HG02973 (cell line): ENCODE results near the gene SEPTIN12.

ENCODE experiments used
- ATAC-seq: cut with Tn5 transposase; IDR thresholded peaks from one replicate; pipeline ENCODE4 v1.9.1; 2021; ENCODE audit warnings: moderate library complexity; ENCODE audit not compliant: unreplicated experiment

The SEPTIN12 gene

GRCh38 chr16:4734063-4734729 is 53.9 kb downstream of the SEPTIN12 start, which contains the start of the genes ANKS3 and DNAAF8:
ANKS3 (minus strand) TSS chr16:4734271; CDS start chr16:4730149, 4,122 bp downstream.
DNAAF8 (plus strand) TSS chr16:4734537; CDS start chr16:4736515, 1,978 bp downstream.
- peak; percentile 74 for ATAC-seq

DNA sequence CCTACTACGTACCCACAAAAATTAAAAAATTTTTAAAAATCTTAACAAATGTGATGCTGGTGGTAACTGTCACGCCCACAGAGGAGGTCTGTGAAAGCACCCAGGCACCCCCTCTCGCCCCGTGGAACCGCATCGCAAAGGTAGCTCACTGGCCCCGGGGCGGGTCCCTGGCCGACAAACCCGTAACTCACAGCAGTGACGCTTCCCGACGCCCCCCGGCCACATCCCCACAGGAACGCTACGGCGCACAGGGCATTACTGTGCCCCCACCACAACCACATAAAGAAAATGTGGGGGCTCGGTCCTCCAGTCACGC is 54.4 kb downstream of the SEPTIN12 start:
- no peak for ATAC-seq

DNA sequence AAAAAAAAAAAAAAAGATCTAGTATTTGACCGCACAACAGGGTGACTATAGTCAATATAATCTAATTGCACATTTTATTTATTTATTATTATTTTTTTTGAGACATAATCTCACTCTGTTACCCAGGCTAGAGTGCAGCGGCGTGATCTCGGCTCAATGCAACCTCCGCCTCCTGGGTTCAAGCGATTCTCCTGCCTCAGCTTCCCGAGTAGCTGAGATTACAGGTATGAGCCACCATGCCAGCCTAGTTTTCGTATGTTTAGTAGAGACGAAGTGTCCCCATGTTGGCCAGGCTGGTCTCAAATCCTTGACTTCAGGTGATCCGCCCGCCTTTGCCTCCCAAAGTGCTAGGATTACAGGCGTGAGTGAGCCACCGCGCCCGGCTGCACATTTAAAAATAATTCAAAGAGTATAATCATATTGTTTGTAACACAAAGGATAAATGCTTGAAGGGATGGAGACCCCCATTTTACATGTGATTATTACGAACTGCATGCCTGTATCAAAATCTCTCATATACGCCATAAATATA is 54.9 kb downstream of the SEPTIN12 start:
- no peak for ATAC-seq

- no peak for ATAC-seq
Measured at GRCh38 chr16:4729876-4730275, 58.3 kb downstream of the SEPTIN12 start.

DNA sequence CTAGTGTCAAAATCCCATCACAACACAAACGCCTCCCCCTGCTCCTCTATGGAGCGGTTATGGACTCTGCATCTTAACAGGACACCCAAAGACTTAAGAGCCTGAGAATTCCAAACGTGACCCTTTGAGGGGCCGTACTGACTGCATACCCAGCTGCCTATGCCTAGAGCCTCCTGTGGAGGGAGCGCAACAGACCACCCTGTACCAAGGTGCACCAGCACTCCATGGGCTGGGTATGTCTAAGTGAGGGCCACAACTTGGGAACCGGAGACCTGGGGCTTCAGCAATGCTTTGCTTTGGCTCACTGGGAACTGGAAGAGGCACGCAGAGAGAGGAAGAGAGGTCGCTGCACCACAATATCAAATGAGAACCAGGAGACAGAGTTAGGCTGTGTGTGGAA is 59.5 kb downstream of the SEPTIN12 start:
- no peak for ATAC-seq
